ENCODE results near the gene FBN2.

GRCh38 chr5:128243958-128244582 is 294.0 kb downstream of the FBN2 start:
- TF ChIP-seq CTCF (IDR thresholded peaks at IDR 0.05) (no peak), POLR2A (IDR thresholded peaks at IDR 0.05) (no peak)

Measured in heart left ventricle (tissue), 13 donors.